Hematopoietic multipotent progenitor cell treated with erythropoietin and hydrocortisone succinate and interleukin-3 and kit ligand, for 6 days (in vitro differentiated cells): ENCODE data around the gene MTFR1L.

Source experiments
- DNase-seq: peaks from one replicate; pipeline ENCODE4 v3.0.0-alpha.2; 2015

Gene MTFR1L

DNA sequence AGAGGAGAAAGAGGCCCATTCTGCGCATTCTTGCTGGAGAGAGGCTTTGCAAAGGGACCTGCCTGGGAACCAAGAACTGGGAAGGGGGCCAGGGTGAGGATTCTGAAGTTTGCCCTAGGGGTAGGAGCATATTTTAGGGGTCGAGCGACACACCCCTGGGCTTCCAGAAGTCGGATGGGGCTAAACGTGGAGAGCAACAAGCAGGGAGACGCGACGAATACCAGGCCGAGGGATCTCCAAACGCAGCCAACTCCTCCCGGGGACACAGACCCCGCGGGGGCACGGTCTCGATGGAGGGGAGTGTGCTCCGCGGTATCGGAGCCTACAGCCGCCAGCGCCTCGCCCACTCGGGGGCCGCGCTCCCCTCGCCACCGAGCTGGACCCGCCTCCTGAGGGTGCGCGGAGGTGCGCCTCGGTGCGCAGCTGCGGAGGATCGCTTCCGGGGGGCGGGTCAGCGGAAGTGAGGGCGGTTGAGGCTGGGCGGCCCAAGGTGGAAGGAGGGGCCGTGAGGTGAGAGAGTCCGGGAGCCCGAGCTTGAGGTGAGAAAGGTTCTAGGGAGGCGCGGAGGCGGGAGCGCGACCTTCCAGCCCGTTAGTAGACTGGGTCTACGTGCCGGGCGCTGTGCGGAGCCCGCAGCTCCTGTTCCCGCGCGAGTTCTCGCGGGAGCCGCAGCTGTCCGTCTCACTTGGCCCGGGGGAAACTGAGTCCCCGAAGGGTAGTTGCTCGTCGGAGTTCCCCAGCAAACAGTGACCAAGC is at the start of gene MTFR1L:
MTFR1L (plus strand) TSS at position 464 of the 756 bp plus-strand sequence. CDS start 3,151 bp downstream, outside the sequence.
- peak; percentile 92 for DNase-seq

GRCh38 chr1:25770541-25771220 is 49.1 kb upstream of the MTFR1L start:
- no peak for DNase-seq

DNA sequence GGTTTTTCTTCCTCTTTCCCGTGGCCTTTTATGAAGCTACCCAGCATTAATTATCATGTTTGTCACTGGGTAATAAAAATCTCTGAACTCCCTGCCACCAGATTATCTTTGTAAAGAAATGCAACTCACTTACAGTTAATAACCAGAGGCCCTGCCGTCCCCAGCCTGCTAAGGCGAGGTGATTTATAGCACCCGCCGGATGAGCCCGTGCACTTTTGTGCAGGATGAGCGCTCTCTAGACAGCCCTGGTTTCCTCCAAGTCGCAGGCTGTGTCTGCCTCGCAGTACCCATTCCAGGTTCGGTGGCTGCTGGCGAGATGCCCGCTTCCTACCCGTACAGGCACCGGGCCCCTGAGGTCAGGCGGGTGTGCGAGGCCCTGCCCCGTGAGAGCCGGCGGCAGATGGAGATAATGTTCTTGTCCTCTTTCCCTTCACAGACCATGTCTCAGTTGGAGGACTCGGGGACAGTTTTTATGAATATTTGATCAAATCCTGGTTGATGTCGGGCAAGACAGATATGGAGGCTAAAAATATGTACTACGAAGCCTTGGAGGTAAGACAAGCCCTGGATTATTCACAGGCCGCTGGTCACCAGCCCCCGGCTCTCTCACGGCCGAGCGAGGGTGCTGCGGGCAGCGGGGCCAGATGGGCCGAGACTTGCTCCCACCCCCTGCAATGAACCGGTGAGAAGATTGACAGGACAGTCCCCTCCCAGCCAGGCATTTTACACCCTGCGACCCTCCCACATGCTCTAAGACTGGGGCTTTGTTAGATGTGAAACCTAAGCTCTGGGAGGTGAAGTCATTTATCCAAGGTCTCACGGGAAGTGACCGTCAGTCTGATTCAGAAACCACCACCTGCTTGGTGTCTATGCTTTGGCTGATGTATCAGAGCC is 48.3 kb upstream of the MTFR1L start:
- peak; percentile 81 for DNase-seq

DNA sequence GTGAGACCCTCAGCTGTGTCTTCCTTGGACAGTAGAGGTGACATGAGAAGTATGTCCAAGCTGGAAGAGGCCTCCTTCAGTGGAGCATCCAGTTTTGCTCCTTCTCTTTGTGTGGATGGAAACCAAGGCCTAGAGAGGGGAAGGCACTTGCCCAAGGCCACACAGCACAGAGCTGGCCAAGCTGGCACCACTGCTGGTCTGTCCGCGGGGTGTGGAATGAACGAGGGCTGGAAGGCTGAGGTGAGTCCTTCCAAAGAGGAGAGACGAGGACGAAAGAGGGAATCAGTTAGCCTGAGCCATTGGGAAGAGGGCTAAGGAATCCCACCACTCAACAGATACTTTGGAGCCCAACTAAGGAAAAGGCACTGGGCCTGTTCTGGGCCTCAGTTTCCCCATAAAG is 47.6 kb upstream of the MTFR1L start:
- no peak for DNase-seq

- no peak for DNase-seq
Measured at GRCh38 chr1:25772692-25773245, 47.0 kb upstream of the MTFR1L start.

- no peak for DNase-seq
Measured at GRCh38 chr1:25773441-25774125, 46.2 kb upstream of the MTFR1L start.

GRCh38 chr1:25774206-25774803 is 45.4 kb upstream of the MTFR1L start:
- no peak for DNase-seq

DNA sequence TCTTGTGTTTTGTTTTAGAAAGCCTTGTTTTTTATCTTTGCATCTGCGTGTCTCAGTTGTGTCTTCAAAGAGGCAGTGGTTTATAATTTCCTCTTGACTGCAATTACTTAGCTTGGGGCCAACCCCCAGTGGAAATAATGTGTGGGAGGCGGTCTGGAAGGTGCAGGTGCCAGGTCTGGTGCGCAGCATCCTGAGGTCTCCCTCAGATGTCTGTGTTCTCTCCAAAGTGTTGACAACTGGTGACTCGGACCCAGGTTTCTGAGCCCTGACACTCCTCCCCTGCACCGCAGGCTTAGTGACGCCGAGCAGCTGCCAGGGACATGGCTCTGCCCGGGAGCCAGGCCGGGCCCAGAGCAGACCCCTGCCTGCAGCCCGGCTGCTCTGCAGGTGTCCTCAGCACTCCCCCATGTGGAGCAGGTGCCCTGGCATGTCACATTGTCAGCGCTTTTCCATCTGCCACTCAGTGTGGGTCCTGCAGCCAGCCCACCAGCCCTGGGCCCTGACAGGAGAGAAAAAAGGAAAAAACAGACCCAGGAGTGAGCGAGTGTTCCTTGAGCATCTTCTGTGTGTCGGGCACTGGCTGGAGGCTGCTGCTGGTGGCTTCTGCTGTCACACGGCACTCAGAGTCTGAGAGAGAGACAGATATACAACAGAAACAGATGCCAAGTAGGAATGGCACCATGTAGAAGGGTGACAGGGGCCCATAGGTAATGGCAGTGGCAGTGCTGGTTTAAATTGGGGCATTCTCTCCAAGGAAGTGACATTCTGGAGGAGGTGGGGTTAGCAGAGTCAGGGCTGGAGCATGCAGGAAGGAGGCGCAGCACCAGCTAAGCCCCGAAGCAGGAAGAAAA is 44.6 kb upstream of the MTFR1L start:
- no peak for DNase-seq

DNA sequence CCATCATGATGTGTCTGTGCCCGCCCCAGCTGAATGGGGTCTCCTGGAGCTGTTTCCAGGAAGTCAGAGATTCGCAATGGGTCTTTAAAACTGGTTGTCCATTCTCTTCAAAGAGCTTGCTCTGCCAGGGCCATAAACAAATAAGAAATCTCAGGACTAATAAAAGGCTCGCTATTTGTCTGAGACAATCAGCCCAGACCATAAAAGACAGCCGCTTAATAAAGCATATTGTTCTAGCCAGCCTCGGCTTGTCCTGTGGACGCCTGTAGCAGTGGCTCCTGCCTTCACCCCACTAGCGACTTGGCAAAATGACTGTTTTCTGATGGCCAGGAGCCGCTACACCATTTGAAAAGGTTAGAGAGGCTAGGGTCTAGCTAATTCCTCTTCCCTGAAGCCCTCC is 40.4 kb upstream of the MTFR1L start:
- no peak for DNase-seq

DNA sequence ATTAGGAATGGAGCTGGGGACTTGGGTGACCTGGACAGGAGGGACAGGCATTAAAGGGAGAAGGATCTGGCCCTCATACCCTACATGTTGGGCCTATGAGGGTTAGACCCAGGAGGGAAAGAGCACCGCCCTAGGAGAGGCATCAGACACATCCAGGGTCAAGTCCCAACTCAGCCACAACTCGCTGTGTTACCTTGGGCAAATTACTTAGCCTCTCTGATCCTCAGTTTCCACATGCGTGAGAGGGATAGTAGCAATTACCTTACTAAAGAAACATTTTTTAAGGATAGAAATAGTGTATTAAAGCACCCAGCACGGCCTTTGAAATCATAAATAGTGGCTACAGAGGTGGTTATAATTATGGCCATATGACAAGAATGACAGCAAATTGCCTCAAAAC is 39.9 kb upstream of the MTFR1L start:
- no peak for DNase-seq

GRCh38 chr1:25780318-25781129 is 39.2 kb upstream of the MTFR1L start:
- DNase-seq = no peak

- no peak for DNase-seq
Measured at GRCh38 chr1:25781130-25781433, 38.7 kb upstream of the MTFR1L start.

DNA sequence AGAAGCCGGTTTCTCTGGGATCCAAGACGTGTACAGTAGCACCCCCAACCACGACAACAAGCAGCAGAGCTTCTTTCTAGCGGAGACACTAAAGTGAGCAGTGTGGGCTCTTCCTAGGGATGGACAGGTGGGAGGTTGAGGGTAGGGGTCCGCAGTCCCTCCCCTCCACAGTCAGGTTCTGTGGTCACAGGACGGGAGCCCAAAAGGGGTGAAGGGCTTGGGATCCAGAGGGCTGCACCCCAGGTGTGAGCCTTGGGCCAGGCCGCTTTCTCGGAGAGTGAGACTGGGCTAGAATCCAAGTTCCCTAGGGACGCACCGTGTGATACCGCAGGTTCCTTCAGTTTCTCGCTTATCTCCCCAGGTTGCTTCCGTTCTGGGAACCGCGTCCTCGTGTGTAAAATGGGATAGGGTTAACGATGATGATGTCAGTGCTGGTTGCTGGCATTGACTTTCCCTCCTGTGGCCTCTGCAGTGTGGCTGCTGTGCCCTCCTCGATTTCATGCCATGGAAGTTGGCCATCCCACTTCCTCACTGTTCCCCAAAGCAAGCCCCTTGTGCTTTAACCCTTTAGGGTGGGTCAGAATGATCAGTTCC is 37.0 kb upstream of the MTFR1L start:
- no peak for DNase-seq

DNA sequence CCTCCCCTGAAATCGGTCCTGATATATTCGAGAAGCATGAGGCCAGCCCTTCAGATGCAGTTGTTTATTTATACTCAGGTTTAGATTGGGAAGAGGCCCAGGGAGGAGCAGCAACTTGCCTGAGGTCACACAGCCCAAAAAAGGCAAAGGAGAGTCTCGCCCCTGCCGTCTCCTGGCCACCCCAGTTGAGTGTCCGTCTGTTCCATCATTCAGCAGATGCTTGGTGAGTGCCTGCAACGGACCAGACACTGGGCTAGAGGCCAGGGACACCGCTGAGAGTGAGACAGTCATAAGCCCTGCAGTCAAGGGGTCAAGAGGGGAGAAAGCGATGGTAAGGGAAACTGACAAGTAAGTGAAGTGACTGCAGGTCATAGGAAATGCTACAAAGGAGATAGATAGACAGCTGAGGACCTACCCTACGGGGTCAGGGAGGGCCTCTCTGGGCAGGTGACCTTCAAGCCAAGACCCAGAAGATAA is 35.1 kb upstream of the MTFR1L start:
- DNase-seq = no peak

DNA sequence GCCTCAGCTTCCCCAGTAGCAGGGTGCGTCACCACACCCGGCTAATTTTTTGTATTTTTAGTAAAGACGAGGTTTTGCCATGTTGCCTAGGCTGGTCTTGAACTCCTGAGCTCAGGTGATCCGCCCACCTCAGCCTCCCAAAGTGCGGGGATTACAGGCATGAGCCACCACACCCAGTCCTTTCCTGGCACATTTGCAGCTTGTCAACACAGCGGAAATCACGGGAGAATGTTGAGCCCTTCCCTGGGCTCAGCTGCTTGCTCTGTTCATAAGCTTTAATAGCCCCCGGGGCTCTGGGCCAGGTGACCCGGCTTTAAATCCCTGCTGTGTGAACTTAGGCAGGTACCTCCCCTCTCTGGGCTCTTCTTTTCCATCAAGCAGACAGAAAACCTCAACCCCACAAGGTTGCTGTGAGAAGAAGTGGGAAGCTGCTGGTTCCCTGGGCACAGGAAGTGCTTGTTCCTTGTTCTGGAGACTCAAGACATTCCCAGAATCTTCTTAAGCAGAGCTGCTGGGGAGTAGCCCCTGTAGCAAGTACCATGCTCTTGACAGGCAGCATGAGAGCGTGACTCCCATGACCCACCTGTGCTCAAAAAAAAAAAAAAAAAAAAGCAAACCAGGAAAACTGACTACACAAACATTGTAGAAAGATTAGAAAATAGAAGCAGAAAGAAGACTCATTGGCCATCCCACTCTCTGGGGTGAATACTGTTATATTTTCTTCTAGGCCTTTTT is 34.3 kb upstream of the MTFR1L start:
- no peak for DNase-seq

DNA sequence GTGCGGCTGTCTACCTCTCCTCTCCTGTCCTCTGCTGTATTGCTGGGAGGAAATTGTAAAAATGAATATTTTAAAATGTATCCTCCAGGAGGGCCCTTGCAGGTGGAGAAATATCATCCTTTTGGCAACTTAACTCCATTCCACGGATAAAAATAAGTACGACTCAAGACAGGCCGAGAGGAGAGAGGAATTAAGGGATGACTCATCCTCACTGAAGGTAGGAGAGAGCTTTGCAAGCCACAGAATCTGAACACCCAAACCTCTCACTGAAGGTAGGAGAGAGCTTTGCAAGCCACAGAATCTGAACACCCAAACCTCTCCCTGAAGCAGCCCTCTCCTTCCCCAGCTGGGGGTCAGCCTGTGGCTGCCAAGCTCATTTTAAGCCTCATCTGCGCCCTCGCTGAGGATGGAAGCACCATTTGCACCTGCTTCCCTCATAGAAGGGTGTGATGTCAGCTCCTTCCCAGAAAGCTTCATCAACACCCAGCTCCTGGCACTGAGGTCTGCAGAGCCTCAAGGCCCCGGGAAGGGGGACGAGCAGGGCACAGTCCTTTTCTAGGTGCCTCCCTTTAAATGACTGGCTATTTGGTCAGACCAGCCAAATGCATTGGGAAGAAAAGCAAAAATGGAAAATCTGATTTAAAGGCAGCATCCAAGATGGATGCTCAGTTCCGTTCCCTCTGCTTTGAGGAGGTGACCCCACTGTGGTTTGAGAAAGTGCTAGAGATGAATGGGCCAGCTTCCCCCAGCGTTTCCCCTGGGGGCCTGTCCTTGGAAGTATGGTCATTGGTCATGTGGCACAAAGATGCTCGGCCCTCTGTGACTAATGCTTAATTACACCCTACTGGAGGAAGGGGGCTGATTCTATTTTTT is 32.6 kb upstream of the MTFR1L start:
- DNase-seq = no peak

GRCh38 chr1:25787760-25788166 is 32.0 kb upstream of the MTFR1L start:
- DNase-seq = no peak

GRCh38 chr1:25790472-25790871 is 29.3 kb upstream of the MTFR1L start:
- no peak for DNase-seq
